ENCODE measurements around the gene GATA6.
"Not testable (repeated sequence)": the region's sequence is repeated elsewhere in the genome, so short reads cannot be mapped to it uniquely, and the experiment has no call there.

The GATA6 gene

DNA sequence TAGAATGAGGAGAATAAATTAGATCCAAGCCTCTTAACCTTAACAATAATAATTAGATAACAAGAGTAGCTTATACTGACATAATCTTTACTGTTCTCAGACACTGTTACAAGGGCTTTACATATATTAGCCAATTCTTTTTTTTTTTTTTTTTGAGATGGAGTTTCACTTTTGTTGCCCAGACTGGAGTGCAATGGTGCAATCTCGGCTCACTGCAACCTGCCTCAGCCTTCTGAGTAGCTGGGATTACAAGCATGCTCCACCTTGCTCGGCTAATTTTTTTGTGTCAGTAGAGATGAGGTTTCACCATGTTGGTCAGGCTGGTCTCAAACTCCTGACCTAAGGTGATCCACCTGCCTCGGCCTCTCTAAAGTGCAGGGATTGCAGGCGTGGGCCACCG, 27.6 kb downstream of the GATA6 start:
- DNase-seq; in situ Hi-C loops (cut with MboI; ENCODE audit: low pct_unique_long_range_greater_than_20kb, low sequenced_read_pairs): not testable (repeated sequence)

- no peak for DNase-seq
- in situ Hi-C loops (cut with MboI; ENCODE audit: low pct_unique_long_range_greater_than_20kb, low sequenced_read_pairs) = no loop called here
Measured at GRCh38 chr18:22197668-22198067, 28.3 kb downstream of the GATA6 start.

- DNase-seq = no peak
- in situ Hi-C loops (cut with MboI; ENCODE audit: low pct_unique_long_range_greater_than_20kb, low sequenced_read_pairs) = no loop called here
Measured at GRCh38 chr18:22198163-22198562, 28.8 kb downstream of the GATA6 start.

DNA sequence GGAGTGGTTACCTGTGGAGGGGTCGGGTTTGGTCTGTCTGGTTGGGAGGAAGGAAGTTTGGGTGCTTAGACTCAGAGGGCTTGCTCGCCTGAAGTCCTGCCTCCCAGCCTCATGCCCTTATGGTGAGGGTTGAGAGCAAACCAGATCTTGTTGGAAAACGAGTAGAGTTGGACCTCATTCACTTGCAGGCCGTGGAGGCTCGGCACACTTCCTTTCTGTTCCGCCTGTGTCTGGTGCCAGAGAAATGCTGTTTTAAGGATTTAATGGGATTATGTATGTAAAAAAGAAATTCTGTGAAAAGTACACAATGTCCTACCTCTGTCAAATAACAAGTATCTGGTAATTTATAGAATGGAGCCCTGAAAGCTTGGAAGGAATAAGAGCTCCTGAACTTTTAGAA, 29.6 kb downstream of the GATA6 start:
- in situ Hi-C loops (cut with MboI; ENCODE audit: low pct_unique_long_range_greater_than_20kb, low sequenced_read_pairs) = no loop called here
- DNase-seq = no peak

GRCh38 chr18:22200611-22201225, 31.3 kb downstream of the GATA6 start:
- in situ Hi-C loops (cut with MboI; ENCODE audit: low pct_unique_long_range_greater_than_20kb, low sequenced_read_pairs) = no loop called here
- no peak for DNase-seq

DNA sequence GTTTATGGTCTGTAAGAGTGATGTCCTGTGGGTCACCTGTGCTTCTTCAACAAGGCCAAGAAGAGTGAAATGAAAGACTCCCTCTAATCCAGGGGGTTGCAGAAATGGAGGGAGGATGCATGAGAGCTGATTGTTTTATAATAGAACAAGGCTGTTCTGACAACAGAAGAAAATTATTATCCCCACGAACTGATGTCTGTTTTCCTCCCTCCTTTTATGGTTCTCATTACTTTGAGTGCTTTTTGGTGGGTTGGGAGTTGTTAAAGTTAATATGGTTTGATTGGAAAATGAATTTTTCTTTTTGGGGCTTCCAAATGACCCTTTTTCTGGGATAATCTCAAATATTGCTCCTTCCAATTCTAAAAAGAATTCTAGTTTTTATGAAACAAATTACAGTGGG, 33.6 kb downstream of the GATA6 start:
- no peak for DNase-seq
- in situ Hi-C loops (cut with MboI; ENCODE audit: low pct_unique_long_range_greater_than_20kb, low sequenced_read_pairs) = no loop called here

GRCh38 chr18:22203536-22204213, 34.3 kb downstream of the GATA6 start:
- no peak for DNase-seq
- in situ Hi-C loops (cut with MboI; ENCODE audit: low pct_unique_long_range_greater_than_20kb, low sequenced_read_pairs) = no loop called here

DNA sequence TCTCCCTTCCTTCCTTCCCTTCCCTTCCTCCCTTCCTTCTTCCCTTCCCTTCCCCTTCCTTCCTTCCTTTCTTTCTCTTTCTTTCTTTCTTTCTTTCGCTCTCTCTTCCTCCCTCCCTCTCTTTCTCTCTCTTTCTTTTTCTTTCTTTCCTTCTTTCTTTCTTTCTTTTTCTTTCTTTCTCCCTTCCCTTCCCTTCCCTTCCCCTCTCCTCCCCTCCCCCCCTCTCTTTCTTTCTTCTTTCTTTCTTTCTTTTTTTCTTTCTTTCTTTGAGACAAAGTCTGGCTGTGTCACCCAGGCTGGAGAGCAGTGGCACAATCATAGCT, 34.8 kb downstream of the GATA6 start:
- in situ Hi-C loops (cut with MboI; ENCODE audit: low pct_unique_long_range_greater_than_20kb, low sequenced_read_pairs) = no loop called here
- DNase-seq = no peak

DNA sequence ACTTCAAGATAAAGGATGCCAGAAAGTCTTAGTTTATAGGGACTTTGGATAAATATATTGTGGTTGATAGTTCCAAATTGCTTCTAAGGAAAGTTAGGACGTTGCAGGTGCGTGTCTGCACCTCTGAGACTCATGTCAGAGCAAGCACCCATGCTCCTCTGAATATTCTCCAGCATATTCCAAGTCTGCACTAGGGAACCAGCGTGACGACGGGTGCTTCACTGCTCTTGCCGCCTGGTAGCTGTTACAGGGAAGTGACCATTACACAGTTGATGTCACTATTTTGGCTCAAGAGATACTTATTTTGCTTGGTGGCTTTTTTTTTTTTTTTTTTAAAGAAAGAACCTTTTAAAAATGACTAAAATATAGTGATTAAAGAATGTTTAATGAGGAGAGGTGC, 35.6 kb downstream of the GATA6 start:
- no peak for DNase-seq
- in situ Hi-C loops (cut with MboI; ENCODE audit: low pct_unique_long_range_greater_than_20kb, low sequenced_read_pairs) = no loop called here

GRCh38 chr18:22207021-22207758, 37.8 kb downstream of the GATA6 start:
- in situ Hi-C loops (cut with MboI; ENCODE audit: low pct_unique_long_range_greater_than_20kb, low sequenced_read_pairs) = no loop called here
- no peak for DNase-seq

DNA sequence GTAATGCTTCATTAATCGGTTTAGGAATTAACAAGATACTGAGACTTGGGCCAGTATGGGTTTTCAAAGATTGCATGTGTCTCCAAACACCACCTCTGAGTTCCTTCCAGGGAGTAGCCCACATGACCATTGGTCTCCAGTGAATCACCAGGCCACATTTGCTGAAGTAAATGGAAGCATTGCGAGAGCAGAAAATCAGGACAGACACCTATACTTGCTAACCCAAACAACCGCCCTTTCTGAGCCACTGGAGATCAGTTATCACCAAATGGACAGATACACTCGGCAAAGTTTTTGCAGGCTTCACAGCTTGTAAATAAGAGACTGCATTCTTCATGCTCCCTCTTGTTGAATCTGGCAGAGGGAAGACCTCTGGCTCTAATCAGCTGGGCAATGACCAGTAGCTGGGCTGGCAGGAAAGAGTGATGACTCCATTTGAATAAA, 40.9 kb downstream of the GATA6 start:
- in situ Hi-C loops (cut with MboI; ENCODE audit: low pct_unique_long_range_greater_than_20kb, low sequenced_read_pairs) = no loop called here
- no peak for DNase-seq

- in situ Hi-C loops (cut with MboI; ENCODE audit: low pct_unique_long_range_greater_than_20kb, low sequenced_read_pairs) = no loop called here
- peak; percentile 9 for DNase-seq
Measured at GRCh38 chr18:22211657-22212056, 42.3 kb downstream of the GATA6 start.

DNA sequence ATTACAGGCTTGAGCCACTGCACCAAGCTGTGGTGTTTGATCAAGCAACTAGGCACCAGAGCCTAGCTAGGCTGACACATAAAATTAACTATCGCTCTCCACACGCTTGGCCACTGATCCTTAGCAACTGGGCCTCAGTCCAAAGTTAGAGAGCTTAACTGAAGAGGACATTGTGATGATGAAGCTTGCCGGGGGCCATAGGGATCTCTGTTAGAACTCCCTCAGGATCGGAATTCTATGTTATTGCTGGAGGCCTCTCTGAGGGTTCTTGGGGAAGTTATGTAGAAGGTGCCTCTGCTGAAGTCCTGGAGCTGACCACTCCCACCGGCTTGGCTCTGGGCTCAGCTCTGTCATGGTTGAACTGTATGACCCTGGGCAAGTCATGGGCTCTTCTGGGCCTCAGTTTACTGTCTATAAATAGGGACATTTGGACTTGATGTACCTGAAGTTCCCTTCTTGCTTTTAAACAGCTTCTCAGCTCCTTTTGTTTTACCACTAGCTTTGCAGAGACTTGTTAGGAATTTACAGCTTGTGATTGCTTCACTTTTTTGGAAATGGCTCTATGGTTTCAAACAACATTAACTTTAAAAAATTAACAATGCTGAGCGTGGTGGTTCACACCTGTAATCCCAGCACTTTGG, 44.1 kb downstream of the GATA6 start:
- no peak for DNase-seq
- in situ Hi-C loops (cut with MboI; ENCODE audit: low pct_unique_long_range_greater_than_20kb, low sequenced_read_pairs) = no loop called here

DNA sequence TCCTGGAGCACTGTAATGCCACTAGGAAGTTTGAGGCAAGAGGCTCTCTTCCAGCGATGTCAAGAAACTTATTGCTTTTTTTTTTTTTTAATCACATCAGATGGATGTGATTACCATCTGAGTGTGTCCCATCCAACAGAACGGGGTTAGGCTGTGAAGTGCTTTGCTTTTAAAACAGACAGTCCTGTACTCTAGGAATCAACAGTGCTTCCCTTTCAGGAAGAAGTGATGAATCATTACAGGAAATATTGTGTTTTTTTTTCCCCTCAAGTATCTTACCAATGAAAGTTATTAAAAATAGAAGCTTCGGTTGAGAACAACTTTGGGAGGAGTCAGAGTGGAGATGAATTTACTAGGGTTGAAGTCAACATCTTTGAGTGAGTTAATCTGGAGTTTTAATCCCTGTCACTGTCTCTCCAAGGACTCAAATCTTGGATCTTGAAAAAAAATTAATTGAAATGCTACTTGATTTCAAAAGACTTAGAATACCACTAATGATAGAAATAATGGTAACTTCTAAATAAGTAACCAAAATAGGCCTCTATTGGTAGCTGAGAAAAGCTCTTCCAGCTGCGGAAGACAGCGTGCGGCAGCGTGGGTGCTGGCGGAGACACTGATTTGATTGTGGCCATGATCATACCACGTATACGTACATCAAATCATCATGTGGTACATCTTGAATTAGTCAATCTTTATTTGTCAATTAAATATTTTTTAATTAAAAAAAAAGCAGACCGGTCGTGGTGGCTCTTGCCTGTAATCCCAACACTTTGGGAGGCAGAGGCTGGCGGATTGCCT, 45.5 kb downstream of the GATA6 start:
- in situ Hi-C loops (cut with MboI; ENCODE audit: low pct_unique_long_range_greater_than_20kb, low sequenced_read_pairs) = no loop called here
- DNase-seq = no peak

- in situ Hi-C loops (cut with MboI; ENCODE audit: low pct_unique_long_range_greater_than_20kb, low sequenced_read_pairs) = no loop called here
- DNase-seq = no peak
Measured at GRCh38 chr18:22218835-22219234, 49.4 kb downstream of the GATA6 start.

DNA sequence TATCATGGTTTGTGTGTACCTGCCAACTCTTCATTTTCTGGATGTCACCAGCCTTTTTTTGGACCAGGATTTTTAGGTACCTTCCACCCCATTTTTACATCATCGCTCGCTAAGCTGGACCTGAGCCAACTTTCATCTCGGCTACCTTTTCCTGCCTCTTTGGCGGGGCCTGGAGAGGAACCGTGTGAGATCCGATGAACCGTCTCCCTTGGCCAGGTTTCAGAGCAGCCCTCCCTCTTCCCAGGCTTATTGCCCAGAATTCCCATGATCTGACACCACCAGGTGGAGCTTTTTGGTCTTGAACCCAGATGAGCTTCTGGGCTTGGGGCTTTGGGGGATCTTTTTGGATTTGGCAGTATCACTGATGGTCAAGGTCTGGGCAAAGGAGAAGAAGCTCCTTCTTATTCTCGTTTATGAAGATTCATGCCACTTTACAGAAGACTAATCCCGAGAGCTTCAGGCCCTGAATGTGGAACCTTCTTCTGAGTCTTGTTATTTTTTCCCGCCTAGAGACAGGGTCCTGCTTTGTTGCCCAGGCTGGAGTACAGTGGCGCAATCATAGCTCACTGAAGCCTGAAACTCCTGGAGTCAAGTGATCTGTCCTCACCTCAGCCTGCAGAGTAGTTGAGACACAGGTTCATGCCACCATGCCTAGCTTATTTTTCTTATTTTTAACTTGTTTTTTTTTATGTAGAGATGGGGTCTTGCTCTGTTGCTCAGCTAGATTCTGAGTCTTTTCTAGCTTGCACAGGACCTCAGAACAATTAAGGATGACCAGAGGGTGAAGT, 50.4 kb downstream of the GATA6 start:
- DNase-seq = no peak
- in situ Hi-C loops (cut with MboI; ENCODE audit: low pct_unique_long_range_greater_than_20kb, low sequenced_read_pairs) = no loop called here

DNA sequence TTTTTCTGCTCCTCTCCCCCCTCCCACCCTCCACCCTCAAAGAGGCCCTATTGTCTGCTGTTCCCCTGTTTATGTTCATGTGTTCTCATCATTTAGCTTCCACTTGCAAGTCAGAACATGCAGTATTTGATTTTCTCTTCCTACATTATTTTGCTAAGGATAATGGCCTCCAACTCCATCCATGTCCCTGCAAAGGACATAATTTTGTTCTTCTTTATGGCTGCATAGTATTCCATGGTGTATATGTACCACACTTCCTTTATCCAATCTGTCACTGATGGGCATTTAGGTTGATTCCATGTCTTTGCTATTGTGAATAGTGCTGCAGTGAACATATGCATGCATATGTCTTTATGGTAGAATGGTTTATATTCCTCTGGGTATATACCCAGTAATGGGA, 51.2 kb downstream of the GATA6 start:
- DNase-seq; in situ Hi-C loops (cut with MboI; ENCODE audit: low pct_unique_long_range_greater_than_20kb, low sequenced_read_pairs): not testable (repeated sequence)

DNA sequence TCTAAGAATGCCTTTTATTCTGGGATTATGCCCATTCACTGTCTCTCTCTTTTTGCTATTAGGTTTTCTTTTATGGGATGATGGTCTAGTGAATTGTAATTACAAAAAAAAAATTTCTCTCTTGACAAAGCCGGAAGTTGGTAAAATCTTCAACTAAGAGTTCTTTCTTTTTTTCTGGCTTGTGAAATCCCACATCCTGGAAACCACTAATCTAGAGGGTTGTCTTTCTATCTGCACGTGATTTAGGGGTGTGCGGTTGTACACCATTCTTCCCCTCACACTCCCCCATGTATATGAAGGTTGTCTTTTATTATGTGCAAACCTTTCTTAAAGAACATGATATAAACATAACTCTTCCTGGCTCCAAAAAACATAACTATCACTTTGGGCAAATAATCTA, 52.0 kb downstream of the GATA6 start:
- DNase-seq = peak; percentile 2
- in situ Hi-C loops (cut with MboI; ENCODE audit: low pct_unique_long_range_greater_than_20kb, low sequenced_read_pairs) = no loop called here

Data from KBM-7 (cell line).